ENCODE measurements around the gene HBEGF. TPM values are rescaled to one million over a fixed set of nuclear protein-coding genes. Genes with fewer than 3 reads are reported as not detected.
A peak's percentile ranks its signal among the peaks of the same experiment; 100 is the strongest.

The HBEGF gene
- total RNA-seq, 1 donor from 2014 or later: 0.70 TPM

DNA sequence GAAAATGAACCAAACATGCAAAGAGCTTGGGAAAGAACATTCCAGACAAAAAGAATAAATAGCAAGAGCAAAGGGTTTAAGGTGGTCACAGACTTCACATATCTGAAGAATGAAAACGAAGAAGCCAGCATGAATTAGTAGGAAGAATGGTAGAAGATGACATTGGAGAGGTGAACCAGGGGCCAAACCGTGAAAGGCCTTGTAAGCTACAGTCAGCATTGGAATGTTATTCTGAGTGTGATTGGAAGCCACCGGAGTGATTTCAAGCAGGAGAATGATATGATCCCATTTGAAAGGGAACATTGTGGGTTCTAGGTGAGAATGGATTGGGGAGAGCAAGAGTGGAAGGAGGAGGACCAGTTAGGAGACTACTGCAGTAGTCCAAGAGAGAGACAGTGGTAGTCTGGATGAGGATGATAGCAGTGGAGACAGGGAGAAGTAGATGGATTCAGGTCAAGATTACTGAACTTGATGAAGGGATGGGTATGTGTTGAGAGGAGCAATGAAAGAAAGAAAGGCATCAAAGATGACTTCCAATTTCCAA lies 36.6 kb downstream of the HBEGF start:
- DNase-seq (ENCODE audit: low spot score) (no peak), ATAC-seq (no peak)

DNA sequence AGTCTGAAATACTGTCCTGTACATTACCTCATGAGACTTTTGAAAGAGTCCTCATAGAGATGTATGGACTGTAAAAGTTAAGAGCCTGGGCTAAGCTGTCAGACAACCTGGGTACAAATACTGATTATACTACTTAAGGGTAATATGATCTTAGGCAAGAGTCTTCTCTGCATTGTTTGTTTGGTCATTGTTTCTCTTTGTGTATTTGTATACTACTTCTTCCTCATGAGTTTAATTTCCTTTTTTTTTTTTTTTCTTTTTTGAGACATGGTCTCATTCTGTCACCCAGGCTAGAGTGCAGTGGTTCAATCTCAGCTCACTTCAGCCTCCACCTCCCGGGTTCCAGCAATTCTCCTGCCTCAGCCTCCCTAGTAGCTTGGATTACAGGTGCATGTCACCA lies 40.9 kb downstream of the HBEGF start:
- ATAC-seq (no peak), DNase-seq (ENCODE audit: low spot score) (no peak)

DNA sequence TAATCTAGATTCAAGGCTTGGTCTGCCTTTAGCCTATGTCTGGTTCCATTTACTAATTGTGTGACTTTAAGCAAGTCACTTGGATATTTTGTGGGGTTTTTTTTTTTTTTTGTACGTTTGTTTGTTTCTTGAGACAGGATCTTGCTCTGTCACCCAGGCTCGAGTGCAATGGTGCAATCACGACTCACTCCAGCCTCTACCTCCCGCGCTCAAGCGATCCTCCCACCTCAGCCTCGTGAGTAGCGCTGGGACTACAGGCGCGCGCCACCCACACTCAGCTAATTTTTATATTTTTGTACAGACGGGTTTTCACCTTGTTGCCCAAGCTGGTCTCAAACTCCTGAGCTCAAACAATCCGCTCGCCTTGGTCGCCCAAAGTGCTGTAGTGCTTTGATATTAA lies 42.4 kb downstream of the HBEGF start:
- no peak for DNase-seq (ENCODE audit: low spot score)
- ATAC-seq: no peak

DNA sequence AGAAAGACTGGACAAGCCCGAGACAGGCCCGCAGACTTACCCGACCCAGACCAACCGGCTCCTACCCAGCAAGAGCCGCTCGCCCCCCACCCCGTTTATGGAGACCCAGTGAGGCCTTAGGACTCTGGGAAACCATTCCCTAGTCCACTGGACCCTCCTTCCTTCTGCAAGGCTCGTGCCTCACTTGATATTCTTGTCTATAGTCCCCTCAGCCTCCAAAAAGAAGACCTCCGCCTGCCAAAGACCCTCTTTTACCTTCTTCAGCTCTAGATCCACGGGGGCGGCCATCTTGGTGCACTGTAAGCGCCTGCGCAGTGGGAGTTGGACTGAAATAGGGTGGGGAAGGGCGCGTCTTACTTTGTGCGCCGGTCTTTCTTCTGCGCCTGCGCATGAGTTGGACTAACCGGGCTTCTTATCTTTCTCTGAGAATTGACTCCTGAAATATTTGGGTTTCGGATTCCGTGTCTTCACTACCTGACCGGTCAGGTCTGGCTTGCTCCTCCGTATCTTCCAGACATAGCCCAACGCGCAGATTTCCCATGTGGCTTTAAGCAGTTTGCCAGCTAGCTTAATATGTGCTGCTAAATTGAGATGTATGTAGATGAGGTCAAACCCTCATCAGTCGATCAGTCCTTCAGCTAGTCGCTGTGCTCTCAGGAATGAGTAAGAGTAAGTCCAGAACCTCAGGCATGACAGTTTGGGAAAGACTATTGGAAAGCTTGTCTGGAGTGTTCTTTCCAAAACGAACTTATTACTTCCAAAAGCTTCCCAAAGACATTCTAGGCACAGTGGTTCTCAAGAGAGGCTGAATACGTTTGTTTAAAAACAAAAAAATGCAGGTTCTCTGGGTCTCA lies 43.4 kb downstream of the HBEGF start, which contains the start of gene PFDN1:
Gene PFDN1 (minus strand): TSS at position 316 of the 854 bp plus-strand sequence. CDS start 28 bp downstream, at position 288.
- DNase-seq (ENCODE audit: low spot score) (peak; percentile 95), ATAC-seq (peak; percentile 96)

GRCh38 chr5:140301136-140301535 lies 45.3 kb downstream of the HBEGF start:
- ATAC-seq (peak; percentile 8), DNase-seq (ENCODE audit: low spot score) (no peak)

DNA sequence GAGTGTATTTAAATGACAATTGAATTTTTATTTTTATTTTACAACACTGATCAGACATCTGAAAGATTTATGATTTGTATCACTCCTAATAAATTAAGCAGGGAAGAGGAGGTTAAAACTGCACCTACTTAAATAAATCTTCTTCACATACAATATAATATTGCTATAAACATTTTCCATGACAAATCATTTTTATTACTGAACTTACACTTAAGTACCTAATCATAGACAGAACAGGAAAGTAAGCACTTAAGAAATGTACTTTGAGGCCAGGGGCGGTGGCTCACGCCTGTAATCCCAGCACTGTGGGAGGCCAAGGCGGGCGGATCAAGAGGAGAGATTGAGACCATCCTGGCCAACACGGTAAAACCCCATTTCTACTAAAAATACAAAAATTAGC lies 47.3 kb downstream of the HBEGF start:
- DNase-seq (ENCODE audit: low spot score) (no peak), ATAC-seq (no peak)

DNA sequence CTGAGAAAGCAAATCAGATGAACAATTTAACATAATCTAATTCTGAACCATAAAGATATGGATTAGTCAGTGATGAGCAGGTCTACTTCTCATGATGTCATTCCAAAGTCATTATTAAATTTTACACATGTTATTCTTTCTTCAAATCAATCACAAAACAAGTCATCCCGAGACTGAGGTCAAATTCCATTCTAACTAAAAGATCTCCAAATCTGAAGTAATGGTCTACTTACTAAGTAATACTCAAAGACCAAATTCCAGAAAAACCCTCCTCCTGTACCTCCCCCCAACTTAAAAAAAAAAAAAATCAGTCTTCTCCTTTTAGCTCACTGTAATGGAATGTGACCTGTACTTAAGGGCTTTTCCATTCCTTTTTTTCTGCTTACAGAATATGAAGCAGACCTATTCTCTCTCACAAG lies 48.2 kb downstream of the HBEGF start:
- no peak for ATAC-seq
- no peak for DNase-seq (ENCODE audit: low spot score)

DNA sequence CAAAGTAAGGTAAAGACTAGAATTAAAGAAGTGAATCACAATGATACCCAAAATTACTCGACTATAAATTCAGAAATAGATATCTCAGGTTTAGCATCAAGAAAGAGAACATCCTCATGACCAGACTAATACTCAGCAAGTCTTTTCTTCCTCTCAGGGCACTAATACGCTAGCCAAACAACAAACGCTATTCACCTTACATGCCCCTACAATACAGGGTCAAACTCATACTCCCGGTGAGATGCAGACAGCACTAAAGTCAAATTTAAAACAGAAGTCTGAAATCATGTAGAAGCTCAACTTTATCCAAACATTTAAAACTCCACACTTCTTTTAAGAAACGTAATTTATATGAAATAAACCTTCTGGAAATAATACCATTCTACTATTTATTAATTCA lies 49.1 kb downstream of the HBEGF start:
- ATAC-seq (no peak), DNase-seq (ENCODE audit: low spot score) (no peak)

- ATAC-seq (no peak), DNase-seq (ENCODE audit: low spot score) (no peak)
Observed at GRCh38 chr5:140296289-140296688, 50.1 kb downstream of the HBEGF start.

DNA sequence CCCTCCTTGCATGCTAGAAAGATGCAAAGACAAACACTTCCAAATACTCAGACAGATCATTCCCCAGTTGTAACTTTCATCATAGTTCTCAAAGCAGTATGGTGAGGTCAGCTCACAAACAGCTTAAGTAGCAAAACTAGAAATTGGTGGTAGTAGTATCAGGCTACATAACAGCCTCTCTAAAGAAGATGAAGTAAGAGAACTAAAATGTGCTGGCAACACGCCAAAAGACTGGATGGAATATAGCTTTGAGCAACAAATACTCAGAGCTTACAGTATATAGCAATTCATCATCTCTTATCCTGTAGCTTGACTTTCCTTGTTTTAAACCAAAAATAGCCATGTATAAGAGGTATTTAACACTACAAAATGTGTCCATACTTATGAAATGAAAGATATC lies 51.0 kb downstream of the HBEGF start:
- ATAC-seq: no peak
- no peak for DNase-seq (ENCODE audit: low spot score)

GRCh38 chr5:140294753-140295152 lies 51.6 kb downstream of the HBEGF start:
- DNase-seq (ENCODE audit: low spot score): no peak

DNA sequence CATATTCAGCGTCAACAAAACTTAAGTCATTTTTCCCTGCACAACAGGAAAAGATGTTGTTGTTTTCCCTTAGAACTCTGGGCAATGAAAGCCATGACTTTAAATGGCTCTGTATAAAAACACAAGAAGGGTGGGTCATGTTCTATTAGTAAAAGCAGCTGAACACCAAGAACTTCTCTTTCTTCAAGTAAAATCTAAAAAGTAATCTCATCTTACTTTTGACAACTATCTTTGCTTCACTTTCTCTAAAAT lies 52.6 kb downstream of the HBEGF start:
- no peak for DNase-seq (ENCODE audit: low spot score)
- ATAC-seq: no peak

More at GRCh38 chr5:140294753-140295152, 51.6 kb downstream of the HBEGF start:
- ATAC-seq: no peak

DNA sequence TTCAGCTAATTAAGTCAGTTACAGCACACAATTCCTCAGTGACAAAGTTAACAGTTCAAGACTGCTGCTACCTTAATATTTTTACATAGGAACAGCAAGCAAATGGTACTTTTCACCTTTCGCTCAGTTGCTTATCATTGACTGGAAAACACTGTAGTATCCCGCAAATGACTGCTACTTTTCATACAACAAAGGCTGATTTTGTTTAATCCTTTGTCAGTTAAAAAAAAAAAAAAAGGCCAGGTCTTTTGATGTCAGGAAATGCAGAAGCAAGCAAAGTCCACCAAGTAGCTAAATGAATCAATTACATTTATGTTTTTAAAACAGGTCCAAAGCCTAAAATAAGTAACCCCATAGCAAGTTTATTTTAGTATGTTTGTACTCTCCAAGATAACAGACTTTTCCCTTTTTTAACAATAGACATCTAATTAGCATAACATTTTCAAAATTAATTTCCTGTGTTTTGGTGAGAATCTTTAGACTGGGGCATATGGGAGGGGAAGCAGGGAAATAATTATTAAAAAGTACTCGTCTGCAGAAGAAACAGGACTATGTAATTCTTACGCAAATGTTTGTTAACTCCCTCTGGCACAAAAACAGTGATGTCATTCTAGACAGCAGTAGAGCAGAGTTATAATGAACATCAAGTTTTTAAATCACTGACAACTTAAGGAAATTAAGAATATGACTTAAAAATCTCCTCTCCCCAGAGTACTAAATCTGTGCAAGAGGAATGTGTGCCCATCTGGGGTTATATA lies 53.1 kb downstream of the HBEGF start:
- no peak for DNase-seq (ENCODE audit: low spot score)
- peak; percentile 77 for ATAC-seq

DNA sequence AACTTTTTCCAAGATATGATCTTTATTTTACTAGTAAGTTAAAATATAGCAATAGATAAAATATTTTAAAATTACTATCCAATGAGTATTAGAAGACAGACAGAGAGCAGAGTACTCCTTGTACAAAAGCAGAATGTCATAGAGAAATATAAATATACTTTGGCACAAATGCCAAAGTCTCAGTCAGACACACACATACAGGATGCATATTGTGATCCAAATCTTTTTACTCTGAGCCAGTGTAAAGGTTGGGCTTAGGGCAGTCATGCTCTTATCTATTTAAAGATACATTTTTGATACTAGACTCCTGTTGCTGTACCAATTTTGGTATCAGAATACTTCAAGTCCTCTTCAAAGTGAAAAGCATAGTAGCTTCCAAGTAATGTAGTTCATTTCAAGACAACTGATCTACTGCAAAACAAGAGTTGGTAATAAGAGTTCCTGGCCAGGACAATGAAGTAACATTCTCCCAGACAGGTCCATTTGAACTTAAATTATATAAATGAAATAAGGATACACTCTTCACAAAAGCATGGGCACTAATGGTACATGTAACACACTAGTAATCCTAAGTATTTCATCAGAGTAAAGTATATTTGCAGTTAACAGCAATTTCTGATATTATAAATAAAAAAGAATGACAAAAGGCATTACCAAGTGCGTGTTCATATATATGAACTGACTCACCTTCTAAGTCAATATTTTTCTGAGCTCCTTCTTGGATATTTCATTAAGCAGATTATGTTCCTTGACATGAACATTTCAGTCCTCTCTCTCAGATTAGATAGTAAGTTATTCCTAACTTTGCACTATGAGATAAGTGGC lies 54.0 kb downstream of the HBEGF start:
- DNase-seq (ENCODE audit: low spot score) (no peak), ATAC-seq (no peak)

DNA sequence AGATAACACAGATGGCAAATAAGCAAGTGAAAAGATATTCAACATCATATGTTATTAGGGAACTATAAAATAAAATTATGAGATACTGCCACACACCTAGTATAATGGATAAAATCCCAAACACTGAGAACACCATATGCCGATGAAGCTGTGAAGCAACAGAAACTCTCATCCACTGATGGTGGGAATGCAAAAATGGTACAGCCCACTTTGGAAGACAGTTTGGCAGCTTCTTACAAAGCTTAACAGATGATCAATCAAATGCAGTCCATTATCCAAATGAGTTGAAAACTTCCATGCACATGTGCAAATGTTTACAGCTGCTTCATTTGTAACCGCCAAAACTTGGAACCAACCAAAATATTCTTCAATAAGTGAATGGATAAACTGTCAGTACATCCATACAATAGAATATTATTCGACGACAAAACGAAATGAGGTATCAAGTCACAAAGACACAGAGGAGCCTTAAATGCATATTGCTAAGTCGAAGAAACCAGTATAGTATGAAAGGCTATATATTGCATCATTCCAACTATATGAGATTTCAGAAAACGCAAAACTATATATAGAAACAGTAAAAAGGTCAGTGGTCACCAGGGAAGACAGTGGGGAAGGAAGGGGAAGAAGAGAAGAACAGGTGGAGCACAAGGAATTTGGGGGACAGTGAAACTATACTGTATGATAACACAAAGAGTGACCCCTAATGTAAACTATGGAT lies 58.4 kb downstream of the HBEGF start:
- ATAC-seq (no peak), DNase-seq (ENCODE audit: low spot score) (no peak)

GRCh38 chr5:140286424-140286823 lies 60.0 kb downstream of the HBEGF start:
- no peak for ATAC-seq
- no peak for DNase-seq (ENCODE audit: low spot score)

DNA sequence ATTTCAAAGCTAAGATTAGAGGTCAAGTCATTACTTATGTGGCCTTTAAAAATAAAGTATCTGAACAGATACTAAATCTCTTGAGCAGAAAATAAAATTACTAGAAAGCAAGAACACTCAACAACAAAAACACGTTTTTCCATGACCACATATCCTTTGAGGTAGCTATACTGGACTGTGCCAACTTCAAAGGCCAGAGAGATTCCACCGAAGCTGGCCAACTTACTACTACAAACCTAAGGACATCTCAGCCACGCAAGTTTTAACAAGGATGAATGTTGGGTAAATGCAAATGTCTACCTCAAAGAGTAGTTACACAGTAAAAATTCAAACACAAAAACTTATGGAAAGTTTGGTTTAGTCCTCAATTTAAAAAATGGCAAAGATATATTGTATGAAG lies 62.4 kb downstream of the HBEGF start:
- no peak for ATAC-seq
- DNase-seq (ENCODE audit: low spot score): no peak
